GM18498 (cell line): ENCODE measurements around the gene TFAP2E.

Experiments used
- ATAC-seq: cut with Tn5 transposase; IDR thresholded peaks from one replicate; pipeline ENCODE4 v1.9.1; 2021; ENCODE audit warnings: mild to moderate bottlenecking, moderate library complexity; ENCODE audit not compliant: unreplicated experiment

TFAP2E gene

DNA sequence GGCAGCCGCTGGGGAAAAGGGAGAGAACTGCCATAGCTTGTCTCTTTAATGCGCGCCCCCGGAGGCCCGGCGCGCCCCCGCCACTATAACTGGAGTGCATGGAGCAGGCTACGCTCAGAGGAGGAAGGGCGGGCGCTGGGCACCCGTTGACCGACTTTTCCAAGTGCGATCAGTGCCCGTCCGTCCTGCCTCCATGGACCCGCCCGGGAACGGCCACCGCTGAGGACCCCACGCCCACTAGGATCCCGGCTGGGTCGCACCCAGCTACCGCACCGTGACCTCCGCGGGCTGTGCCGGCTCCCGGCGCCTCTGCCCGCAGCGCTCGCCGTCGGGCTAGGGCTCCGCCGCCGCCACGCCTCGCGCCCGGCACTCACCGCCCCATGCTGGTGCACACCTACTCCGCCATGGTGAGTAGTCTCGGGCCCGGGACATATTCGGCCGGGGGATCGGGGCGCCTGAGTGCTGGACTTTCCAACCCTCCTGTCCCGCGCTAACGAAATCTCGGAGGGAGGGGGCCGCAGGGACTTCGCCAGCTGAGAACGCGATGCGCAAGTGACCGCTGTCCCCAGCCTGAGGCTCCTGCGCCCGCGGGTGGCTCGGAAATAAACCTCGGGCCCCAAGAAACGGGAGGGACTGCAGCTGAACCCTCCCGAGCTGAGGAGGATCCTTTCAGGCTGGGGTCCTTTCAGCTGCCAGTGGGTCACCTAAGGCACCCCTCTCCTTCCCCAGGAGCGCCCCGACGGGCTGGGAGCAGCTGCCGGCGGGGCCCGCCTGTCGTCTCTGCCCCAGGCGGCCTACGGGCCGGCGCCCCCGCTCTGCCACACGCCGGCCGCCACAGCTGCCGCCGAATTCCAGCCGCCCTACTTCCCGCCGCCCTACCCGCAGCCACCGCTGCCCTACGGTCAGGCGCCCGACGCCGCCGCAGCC is at the start of gene TFAP2E:
Gene TFAP2E, plus strand, starts transcription at position 117 of the 927 bp plus-strand sequence. Its CDS starts 264 bp downstream, at position 381.
- no peak for ATAC-seq

- no peak for ATAC-seq
Measured at GRCh38 chr1:35524106-35524505, 49.0 kb upstream of the TFAP2E start.

- ATAC-seq: no peak
Measured at GRCh38 chr1:35530168-35530567, 42.9 kb upstream of the TFAP2E start.

- no peak for ATAC-seq
Measured at GRCh38 chr1:35530946-35531345, 42.2 kb upstream of the TFAP2E start.

GRCh38 chr1:35531368-35531767 is 41.7 kb upstream of the TFAP2E start:
- no peak for ATAC-seq

DNA sequence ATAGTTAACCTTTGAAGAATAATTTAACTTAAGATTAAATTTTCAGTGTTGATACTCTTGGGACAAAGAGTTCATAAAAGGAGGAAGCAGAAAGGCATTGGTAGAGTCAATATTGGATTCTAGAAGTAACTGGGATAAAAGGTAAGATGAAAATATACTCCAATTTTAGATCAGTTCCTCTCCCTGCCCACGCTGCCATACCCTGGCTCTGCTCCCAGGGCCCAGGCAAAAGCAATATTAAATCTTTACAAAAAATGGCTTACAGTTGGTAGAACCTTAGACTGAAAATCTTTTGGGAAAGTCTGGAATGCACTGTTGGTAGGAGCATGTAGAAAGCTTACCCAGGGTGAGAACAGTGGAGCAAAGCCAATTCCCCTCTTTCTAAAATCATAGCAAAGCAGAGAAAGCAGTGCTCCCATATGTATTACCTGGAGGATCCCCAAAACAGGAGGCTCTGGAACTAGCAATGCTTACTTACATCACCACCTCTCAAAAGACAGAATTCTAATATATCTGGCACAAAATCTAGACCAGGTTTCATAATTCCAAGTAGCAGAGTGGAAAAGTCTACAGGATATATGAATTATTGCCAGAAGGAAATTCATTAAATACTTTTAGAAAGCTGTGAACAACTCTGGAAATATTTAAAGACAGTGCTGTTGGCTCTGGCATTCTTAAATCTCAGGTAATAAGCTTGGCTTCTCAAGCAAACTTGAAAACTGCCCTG is 40.5 kb upstream of the TFAP2E start:
- ATAC-seq: no peak

GRCh38 chr1:35533586-35533985 is 39.5 kb upstream of the TFAP2E start:
- no peak for ATAC-seq

DNA sequence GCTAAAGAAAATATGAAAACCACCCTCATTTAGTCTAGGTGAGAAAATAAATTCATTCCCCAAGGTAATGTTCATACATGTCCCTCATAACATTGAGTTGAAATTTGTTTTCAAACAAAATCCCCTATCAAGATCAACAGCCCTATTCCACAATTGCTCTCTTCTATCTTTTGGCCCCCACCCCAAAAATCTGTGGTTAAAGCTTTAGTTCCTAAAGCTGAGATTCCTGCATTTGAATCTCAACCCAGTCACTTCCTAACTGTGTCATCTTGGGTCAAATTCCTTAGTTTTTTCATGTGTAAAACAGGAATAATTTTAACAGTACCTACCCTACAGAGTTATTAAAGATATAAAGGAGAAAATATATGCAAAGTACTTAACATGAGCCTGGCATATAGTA is 37.9 kb upstream of the TFAP2E start:
- no peak for ATAC-seq

DNA sequence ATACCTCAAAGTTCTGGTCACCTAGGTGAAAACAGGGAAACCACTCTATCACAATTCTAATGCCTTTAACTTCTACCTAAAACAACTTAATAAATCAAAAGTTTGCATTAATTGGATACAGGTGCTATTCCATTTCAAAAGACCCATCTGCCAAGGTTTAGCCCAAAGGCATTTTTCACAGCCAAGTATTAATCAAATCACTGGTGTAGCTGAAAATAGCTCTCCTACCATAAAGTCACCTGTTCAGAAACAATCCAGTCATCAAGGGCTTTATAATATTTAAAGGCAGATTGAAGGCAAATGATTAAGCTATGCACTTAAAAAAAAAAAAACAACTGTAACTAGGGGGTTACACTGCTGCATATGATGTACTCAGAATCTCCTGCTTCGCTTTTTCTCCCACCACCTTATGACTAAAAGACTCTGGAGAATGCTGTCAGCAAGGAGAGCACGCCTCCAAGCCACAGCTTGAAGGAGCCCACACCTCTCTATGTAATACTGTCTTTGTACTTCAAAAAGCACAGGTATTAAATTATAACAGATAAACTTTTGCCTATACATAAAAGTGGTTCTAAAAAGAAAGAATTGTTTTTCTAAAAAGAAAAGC is 36.5 kb upstream of the TFAP2E start:
- no peak for ATAC-seq

GRCh38 chr1:35537806-35538205 is 35.3 kb upstream of the TFAP2E start:
- ATAC-seq: no peak

- ATAC-seq: peak; percentile 37
Measured at GRCh38 chr1:35539073-35539823, 33.9 kb upstream of the TFAP2E start.

GRCh38 chr1:35539824-35540261 is 33.3 kb upstream of the TFAP2E start:
- ATAC-seq: peak; percentile 52

DNA sequence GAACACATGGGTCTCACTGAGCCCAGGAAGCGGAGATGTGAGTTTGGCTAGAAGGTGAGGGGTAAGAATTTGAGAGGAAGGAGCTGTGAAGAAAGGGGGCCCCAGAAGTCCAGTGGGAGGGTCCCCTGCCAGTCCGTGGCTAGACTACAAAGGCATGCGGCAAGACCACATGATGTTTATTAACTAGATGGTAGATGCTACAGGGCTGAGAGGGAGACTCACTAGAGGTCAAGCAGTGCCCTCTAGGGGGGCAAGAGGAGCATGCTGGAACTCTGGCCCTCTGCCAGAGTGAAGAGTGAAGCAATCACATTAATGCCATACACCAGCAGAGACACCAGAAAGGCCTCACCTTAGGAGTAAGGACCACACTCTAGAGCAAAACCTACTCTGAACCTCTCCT is 28.1 kb upstream of the TFAP2E start:
- ATAC-seq: peak; percentile 53

DNA sequence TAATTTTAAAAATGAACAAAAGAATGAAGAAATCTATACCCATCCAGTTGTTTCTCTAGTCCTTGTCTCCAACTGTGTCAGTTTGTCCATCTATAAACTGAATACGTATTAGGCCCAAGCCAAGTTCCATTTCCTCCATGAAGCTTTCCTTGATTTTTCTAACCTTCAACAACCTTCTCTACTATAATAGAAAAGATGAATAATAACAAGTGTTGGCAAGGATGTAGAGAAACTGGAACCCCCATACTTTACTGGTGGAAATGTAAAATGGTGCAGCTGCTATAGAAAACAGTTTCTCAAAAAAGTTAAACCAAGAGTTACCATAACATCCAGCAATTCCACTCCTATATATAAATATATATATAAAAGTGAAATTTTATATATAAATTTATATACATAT is 26.5 kb upstream of the TFAP2E start:
- no peak for ATAC-seq

- ATAC-seq: no peak
Measured at GRCh38 chr1:35553851-35554250, 19.3 kb upstream of the TFAP2E start.

GRCh38 chr1:35554266-35555211 is 18.6 kb upstream of the TFAP2E start:
- no peak for ATAC-seq

GRCh38 chr1:35555212-35555584 is 17.9 kb upstream of the TFAP2E start:
- no peak for ATAC-seq

DNA sequence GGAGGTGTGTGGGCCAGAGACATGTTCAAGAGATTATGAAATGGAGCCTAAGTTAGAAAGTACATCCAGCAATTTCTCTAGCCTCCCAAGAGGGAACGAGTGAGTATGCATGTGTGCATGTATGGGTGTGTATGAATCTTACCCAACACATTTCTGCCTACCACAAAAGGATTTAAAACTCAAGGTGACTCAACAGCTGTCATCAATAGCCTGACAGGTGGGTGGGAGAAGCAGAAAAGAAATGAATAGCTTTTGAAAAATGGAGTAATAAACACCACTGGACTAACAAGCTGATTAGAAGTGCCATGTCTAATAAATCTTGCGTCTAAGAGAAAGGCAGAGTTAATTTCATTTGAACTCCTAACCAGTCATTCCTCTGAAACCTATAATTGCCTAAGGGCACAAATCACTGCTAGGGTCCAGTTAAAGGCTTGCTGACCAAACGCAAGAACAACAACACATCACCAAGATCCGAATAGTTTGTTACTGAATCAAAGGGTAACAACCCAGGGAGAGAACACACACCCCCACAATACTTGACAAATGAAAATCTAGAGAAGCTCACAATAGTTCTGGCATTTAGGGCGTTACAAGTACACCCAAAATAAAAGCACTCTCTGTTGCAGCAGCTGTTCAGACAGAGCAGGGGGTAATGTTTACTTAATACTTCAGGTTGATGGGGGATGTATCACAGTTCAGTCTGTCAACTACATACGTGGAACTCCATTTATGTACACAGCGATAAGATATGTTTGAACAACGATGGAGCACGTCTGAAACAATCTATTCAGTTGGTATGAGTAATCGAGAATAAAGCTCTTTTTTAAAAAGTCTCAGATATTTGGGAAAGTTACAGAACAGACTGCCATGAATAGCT is 17.3 kb upstream of the TFAP2E start:
- no peak for ATAC-seq
